AG09309 (cell line): Measurements from ENCODE around the gene AGMO.

Source experiments
- DNase-seq: peaks from one replicate; pipeline ENCODE4 v3.0.0-alpha.2; 2010; ENCODE audit warnings: low read depth
- H3K4me3 ChIP-seq: 2 replicates; pipeline ENCODE4 v1.5.1; 2011; ENCODE audit warnings: mild to moderate bottlenecking, low read depth, low read length, moderate library complexity; ENCODE audit not compliant: control insufficient read depth
- TF ChIP-seq, protein P1 (sequence below): IDR thresholded peaks from 2 replicates; pipeline ENCODE4 v1.5.1; 2011; ENCODE audit warnings: mild to moderate bottlenecking, low read depth, low read length, inconsistent platforms; ENCODE audit not compliant: insufficient read depth, control insufficient read depth; ENCODE audit errors: missing control alignments

AGMO gene

DNA sequence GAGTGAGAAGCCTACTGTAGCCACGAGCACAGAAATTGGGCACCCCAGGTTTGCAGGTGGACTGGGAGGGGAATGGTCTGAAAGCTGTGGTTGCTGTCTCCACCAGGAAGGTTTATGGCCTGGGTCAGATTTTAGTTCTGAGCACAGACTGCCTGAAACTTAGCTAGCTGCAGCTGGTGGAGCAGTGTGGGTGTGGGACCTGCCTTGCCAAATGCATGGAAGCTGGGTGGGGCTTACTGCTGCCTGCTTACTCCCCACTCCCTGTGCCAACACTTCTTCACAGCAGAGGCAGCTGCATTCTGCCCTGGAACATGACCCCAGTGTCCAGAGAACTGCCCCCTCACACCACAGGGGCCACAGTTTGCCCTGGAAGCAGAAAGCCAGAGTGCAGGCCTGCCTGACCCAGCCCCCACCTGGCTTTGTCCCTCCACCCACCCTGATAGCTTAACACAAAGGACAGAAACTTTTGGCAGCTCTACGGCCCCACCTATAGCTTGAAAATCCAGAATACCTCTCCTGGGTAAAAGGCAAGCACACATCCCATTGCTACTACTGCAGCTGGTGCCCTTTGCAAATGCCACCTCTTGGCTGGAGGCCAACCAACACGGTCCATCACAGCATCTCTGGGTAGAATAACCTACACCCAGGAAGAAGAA is 281.6 kb downstream of the AGMO start:
- DNase-seq, result no peak
- TF ChIP-seq, protein P1, sequence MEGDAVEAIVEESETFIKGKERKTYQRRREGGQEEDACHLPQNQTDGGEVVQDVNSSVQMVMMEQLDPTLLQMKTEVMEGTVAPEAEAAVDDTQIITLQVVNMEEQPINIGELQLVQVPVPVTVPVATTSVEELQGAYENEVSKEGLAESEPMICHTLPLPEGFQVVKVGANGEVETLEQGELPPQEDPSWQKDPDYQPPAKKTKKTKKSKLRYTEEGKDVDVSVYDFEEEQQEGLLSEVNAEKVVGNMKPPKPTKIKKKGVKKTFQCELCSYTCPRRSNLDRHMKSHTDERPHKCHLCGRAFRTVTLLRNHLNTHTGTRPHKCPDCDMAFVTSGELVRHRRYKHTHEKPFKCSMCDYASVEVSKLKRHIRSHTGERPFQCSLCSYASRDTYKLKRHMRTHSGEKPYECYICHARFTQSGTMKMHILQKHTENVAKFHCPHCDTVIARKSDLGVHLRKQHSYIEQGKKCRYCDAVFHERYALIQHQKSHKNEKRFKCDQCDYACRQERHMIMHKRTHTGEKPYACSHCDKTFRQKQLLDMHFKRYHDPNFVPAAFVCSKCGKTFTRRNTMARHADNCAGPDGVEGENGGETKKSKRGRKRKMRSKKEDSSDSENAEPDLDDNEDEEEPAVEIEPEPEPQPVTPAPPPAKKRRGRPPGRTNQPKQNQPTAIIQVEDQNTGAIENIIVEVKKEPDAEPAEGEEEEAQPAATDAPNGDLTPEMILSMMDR, result no peak
- H3K4me3 ChIP-seq, result no peak overlapping the region

DNA sequence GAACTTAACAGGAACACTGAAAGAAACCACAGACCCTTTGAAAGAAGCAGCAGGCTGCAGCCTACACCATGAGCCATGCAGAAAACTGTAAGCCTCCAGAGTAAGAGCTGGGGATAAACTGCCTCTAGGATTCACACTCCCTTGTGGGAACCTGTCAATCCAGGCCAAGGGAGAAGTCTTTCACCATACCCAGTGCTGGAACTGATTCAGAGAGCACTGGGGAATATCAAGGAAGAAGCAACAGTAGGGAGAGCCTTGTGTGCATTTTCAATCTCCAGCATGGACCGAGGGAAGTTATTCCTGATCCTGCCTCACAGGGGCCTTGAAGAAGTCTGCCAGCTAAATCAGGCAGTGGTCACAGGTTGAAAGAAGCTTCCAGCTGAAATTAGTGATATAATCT is 282.2 kb downstream of the AGMO start:
- DNase-seq, result no peak
- H3K4me3 ChIP-seq, result no peak overlapping the region
- TF ChIP-seq, protein P1, result no peak

DNA sequence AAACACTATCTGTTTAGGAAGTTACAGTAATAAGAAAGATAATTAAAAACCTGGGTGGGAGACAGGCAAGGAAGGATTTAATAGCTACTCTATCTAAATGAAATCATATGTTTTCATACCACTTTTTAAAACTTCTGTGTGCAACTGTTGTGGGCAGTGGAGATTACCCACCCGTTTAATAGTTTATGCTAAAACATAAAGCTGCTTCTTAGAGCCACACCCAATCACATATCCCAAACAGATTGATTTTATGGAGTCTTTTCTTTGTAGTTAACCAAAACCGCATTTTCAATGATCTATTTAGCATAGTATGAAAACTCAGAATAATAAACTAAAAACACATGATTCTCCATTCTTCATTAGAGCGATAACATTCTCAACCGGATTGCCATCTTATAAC is 304.1 kb downstream of the AGMO start:
- TF ChIP-seq, protein P1, result no peak
- H3K4me3 ChIP-seq, result no peak overlapping the region
- DNase-seq, result no peak

DNA sequence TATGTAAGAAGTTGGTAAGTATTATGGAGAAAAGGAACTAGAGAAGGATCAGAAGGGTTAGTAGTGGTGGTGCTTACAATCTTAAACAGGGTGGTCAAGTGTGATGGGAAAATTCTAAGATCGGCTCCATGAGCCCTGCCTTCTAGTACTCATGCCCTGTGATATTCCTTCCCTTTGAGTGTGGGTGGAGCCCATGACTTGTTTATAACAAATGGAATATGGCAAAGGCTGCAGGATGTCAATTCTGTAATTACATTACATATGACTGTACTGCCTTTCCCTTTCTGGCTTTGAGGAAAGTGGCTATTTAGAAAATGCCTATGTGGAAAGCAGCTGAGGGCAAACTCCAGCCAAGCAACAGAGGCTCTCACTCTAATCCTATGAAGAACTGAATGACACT is 309.6 kb downstream of the AGMO start:
- no peak for DNase-seq
- H3K4me3 ChIP-seq, result no peak overlapping the region
- TF ChIP-seq, protein P1, result no peak

DNA sequence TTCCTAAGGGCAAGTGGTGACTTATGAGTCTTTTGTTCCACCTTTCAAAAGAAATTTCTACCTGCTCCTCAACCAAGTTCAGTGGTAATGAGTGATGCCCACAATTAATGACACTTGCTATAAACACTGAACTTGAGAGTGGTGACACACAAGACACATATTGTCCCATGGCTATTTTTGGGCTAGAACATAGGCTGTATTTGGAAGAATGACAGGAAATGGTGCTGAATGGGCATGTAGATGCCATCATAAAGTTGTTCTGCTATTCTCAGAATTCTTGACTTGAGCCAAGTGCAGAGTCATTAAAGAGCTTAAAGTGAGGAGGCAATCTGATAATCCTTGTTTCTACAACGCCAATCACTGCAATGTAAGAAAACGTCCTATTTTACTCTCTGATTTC is 313.3 kb downstream of the AGMO start:
- H3K4me3 ChIP-seq, result no peak overlapping the region
- TF ChIP-seq, protein P1, result no peak
- no peak for DNase-seq

DNA sequence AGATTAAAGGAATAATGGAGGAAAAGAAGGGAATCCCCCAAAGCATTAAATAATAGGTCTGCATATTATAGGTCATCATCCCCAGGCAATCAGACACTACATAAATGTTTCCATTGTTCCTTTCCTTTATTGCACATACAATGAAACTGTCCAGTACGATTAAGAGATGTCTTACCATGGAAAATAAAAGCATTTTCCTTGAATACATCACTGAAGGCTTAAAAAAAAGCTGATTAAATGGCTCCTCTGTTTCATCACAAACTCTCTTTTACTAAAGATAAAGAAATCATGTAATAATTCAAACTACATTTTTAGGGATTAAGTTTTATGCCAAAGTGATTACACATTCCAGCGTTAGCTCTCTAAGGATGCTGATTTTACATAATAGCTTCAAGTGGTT is 316.0 kb downstream of the AGMO start:
- DNase-seq, result no peak
- TF ChIP-seq, protein P1, result no peak
- H3K4me3 ChIP-seq, result no peak overlapping the region
